Raji (cell line): Measurements from ENCODE around the gene MGAT4A.

Experiments
- POLR2A ChIP-seq: IDR thresholded peaks from 2 replicates; pipeline ENCODE4 v1.6.1; 2011; ENCODE audit warnings: low read depth, low read length, control low read depth; ENCODE audit not compliant: insufficient read depth

MGAT4A gene

GRCh38 chr2:98731041-98731893 lies at the start of gene MGAT4A:
Gene MGAT4A, minus strand, starts transcription at chr2:98731132. Its CDS starts 4,800 bp downstream, at chr2:98726332.
- peak; percentile 62; the same call in 1 of the 2 replicates for TF ChIP-seq POLR2A

- TF ChIP-seq POLR2A, result no peak
Observed at GRCh38 chr2:98778741-98779483, 48.0 kb upstream of the MGAT4A start.

- no peak for TF ChIP-seq POLR2A
Observed at GRCh38 chr2:98778151-98778550, 47.2 kb upstream of the MGAT4A start.

GRCh38 chr2:98777710-98778109 lies 46.8 kb upstream of the MGAT4A start:
- no peak for TF ChIP-seq POLR2A

GRCh38 chr2:98777076-98777475 lies 46.1 kb upstream of the MGAT4A start:
- no peak for TF ChIP-seq POLR2A

GRCh38 chr2:98776136-98776535 lies 45.2 kb upstream of the MGAT4A start:
- no peak for TF ChIP-seq POLR2A

- no peak for TF ChIP-seq POLR2A
Observed at GRCh38 chr2:98775146-98775986, 44.4 kb upstream of the MGAT4A start.

GRCh38 chr2:98773907-98774306 lies 43.0 kb upstream of the MGAT4A start:
- TF ChIP-seq POLR2A, result no peak

GRCh38 chr2:98773169-98773568 lies 42.2 kb upstream of the MGAT4A start:
- TF ChIP-seq POLR2A, result no peak

- no peak for TF ChIP-seq POLR2A
Observed at GRCh38 chr2:98772536-98772935, 41.6 kb upstream of the MGAT4A start.

GRCh38 chr2:98771721-98772524 lies 41.0 kb upstream of the MGAT4A start:
- no peak for TF ChIP-seq POLR2A

GRCh38 chr2:98771264-98771663 lies 40.3 kb upstream of the MGAT4A start:
- no peak for TF ChIP-seq POLR2A

- no peak for TF ChIP-seq POLR2A
Observed at GRCh38 chr2:98769784-98770183, 38.9 kb upstream of the MGAT4A start.

- TF ChIP-seq POLR2A, result no peak
Observed at GRCh38 chr2:98769114-98769476, 38.2 kb upstream of the MGAT4A start.
